Naive thymus-derived CD4-positive, alpha-beta T cell (primary cell): ENCODE measurements around the gene CPT1A. TPM values are rescaled to one million over a fixed set of nuclear protein-coding genes. Genes with fewer than 3 reads are reported as not detected.

Experiments used
- ATAC-seq: fragments of 150-1000 bp; cut with Tn5 transposase; 2 replicates; pipeline ENCODE4 v1.10.0; 2021; ENCODE audit warnings: mild to moderate bottlenecking, moderate library complexity
- CTCF ChIA-PET: fragments of 350-600 bp; sonication (Branson Sonifier 250); formaldehyde crosslinking; loops from one replicate; lab custom pipeline; 2021; ENCODE audit warnings: antibody characterized with exemption; lab: Charles Lee
- POLR2A ChIA-PET: fragments of 350-600 bp; sonication (Branson Sonifier 250); formaldehyde crosslinking; loops from one replicate; lab custom pipeline; 2021; ENCODE audit warnings: antibody characterized with exemption, inconsistent platforms; lab: Charles Lee
- DNase-seq, 9 donors: peaks; one replicate each; pipeline versions ENCODE4 v3.0.0 to v3.0.0-alpha.2; 2020 to 2022; ENCODE audit warnings: mixed read lengths in 1 of 9
- H3K27ac ChIP-seq: one replicate; pipeline ENCODE4 v1.7.0; 2013; ENCODE audit warnings: mild to moderate bottlenecking, low read depth, low read length, moderate library complexity
- H3K27me3 ChIP-seq, 2 donors: one replicate each; pipeline ENCODE4 v1.7.0; 2013; ENCODE audit warnings: low read length in 2 of 2, mild to moderate bottlenecking in 2 of 2, moderate library complexity in 2 of 2; ENCODE audit not compliant: control insufficient read depth in 2 of 2, insufficient read depth in 2 of 2
- H3K36me3 ChIP-seq, 3 experiments: 1 replicate in 2 of 3; 2 replicates in 1 of 3; pipeline ENCODE4 v1.7.0; 2013; ENCODE audit warnings: low read length in 3 of 3, mild to moderate bottlenecking in 3 of 3, moderate library complexity in 1 of 3; ENCODE audit not compliant: insufficient read depth in 3 of 3, control insufficient read depth in 2 of 3
- H3K4me1 ChIP-seq, 2 donors: one replicate each; pipeline ENCODE4 v1.7.0; 2013; ENCODE audit warnings: low read length in 2 of 2, mild to moderate bottlenecking in 2 of 2, moderate library complexity in 1 of 2; ENCODE audit not compliant: control insufficient read depth in 2 of 2, insufficient read depth in 2 of 2
- H3K4me3 ChIP-seq: 2 replicates; pipeline ENCODE4 v1.7.0; 2013; ENCODE audit warnings: mild to moderate bottlenecking, low read length
- H3K9me3 ChIP-seq, 3 experiments: 1 replicate in 2 of 3; 2 replicates in 1 of 3; pipeline ENCODE4 v1.7.0; 2013; ENCODE audit warnings: low read length in 3 of 3; ENCODE audit not compliant: control insufficient read depth in 2 of 3
- H3K27ac Mint-ChIP-seq, 9 donors: one replicate each; pipeline ENCODE4 v1.8.0; 2020 to 2022; ENCODE audit warnings: mixed read lengths in 9 of 9, mild to moderate bottlenecking in 8 of 9, moderate library complexity in 5 of 9, inconsistent platforms in 2 of 9
- H3K27me3 Mint-ChIP-seq, 5 donors: one replicate each; pipeline ENCODE4 v1.8.0; 2021 to 2022; ENCODE audit warnings: mixed read lengths in 5 of 5, mild to moderate bottlenecking in 1 of 5
- H3K36me3 Mint-ChIP-seq, 5 donors: one replicate each; pipeline ENCODE4 v1.8.0; 2020 to 2022; ENCODE audit warnings: mixed read lengths in 5 of 5, mild to moderate bottlenecking in 3 of 5, inconsistent platforms in 1 of 5
- H3K4me1 Mint-ChIP-seq, 7 donors: one replicate each; pipeline ENCODE4 v1.8.0; 2020 to 2022; ENCODE audit warnings: mixed read lengths in 7 of 7, mild to moderate bottlenecking in 3 of 7, inconsistent platforms in 1 of 7
- H3K4me3 Mint-ChIP-seq, 10 donors: one replicate each; pipeline ENCODE4 v1.8.0; 2020 to 2022; ENCODE audit warnings: mild to moderate bottlenecking in 10 of 10, mixed read lengths in 10 of 10, moderate library complexity in 6 of 10, inconsistent platforms in 2 of 10
- H3K9me3 Mint-ChIP-seq, 11 donors: one replicate each; pipeline ENCODE4 v1.8.0; 2020 to 2022; ENCODE audit warnings: mixed read lengths in 11 of 11, mild to moderate bottlenecking in 4 of 11, inconsistent platforms in 1 of 11, moderate library complexity in 1 of 11
- intact Hi-C, 2 donors: fragments of 100-400 bp; cut with micrococcal nuclease; formaldehyde crosslinking; loops; one replicate each; pipeline ENCODE4 v1.15.1; 2023
- polyA plus RNA-seq, 2 donors: library from polyadenylated mRNA; unstranded; fragments of 300-500 nt; fragmentation: Illumina TruSeq; gene quantifications; one replicate each; pipeline ENCODE4 v1.2.3, GENCODE V29; 2021
- total RNA-seq, 6 experiments: library from RNA in 5 of 6; stranded (reverse) in 5 of 6; gene quantifications; 1 replicate in 5 of 6; 2 replicates in 1 of 6; pipeline ENCODE4 v1.2.3 and lab custom pipeline; 2021 to 2026

The CPT1A gene
- total and polyA plus RNA-seq, 7 experiments from 2014 or later, result 2.3 to 52.7 (median 20.0) TPM

DNA sequence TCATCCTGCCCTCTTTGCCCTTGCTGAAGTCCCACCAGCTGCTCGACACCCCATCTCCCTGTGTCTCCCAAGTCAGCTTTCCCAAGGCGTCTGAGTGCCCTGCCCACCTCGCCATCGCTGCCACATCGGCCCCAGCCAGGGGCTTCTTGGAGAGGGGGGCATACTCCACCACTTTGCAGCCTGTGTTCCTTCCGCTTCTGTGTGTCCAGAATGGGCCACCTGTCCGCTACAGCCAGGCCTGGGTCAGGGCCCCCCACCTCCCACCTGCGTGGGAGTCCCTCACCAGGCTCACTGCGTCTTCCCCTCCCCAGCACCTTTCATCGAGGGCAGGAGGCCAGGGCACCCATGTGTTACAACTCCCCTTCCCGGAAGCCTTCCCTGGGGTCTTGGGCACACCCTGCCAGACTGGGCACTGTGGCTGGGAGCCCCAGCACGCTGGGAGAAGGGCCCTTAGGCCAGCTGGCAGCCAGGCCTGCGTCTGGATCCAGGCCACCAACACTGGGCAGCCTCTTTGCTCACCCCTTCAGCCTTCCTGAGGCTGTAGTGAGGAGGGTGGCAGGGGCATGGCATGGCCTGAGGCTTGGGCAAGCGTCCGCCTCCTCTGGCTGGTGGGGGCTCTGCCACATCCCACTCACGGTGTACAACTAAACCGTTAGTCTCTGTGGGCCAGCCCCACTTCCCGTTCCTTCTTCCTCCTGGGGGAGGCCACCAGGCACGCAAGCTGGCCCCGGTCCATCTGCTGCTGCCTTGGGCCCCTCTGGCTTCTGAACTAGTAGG is 13.4 kb downstream of the CPT1A start:
- Mint-ChIP-seq H3K27me3 (no peaks in the 10 kb centered on the region), H3K4me1 (peaks cover 14 to 53% (median 36%) of the 10 kb centered on the region in 7 donors), H3K4me3 (peak overlapping the region in 2 of 10 donors; percentile 22 to 47), H3K27ac (peak overlapping the region in 4 of 9 donors; percentile 16 to 68 (median 44)), H3K9me3 (no peaks in the 10 kb centered on the region), H3K36me3 (peaks cover 0 to 13% (median 4%) of the 10 kb centered on the region in 5 donors)
- Histone ChIP-seq H3K4me1 (peaks cover 3 to 10% of the 10 kb centered on the region in 2 donors), H3K27me3 (no peaks in the 10 kb centered on the region), H3K27ac (no peak overlapping the region), H3K36me3 (peaks cover 0 to 5% (median 4%) of the 10 kb centered on the region in 3 experiments), H3K9me3 (no peaks in the 10 kb centered on the region), H3K4me3 (no peak overlapping the region)
- POLR2A ChIA-PET, result interaction anchor here (0.7 to 7.7 kb wide), 2 partner anchors 15 to 1984 kb away, joined by 3 to 33 read pairs; partner anchors contain the start of gene CPT1A
- ATAC-seq (peak; percentile 68), DNase-seq (no peak)
- intact Hi-C loops, result no loop called here
- CTCF ChIA-PET, result interaction anchor here (5.1 kb wide), 1 partner anchor 16 kb away, joined by 49 read pairs; the partner anchor contains the start of gene CPT1A

- DNase-seq (no peak), ATAC-seq (peak; percentile 33)
- H3K27me3 Mint-ChIP-seq, result no peaks in the 10 kb centered on the region
- Histone ChIP-seq H3K27ac (no peak overlapping the region), H3K4me1 (peaks cover 3 to 10% of the 10 kb centered on the region in 2 donors), H3K27me3 (no peaks in the 10 kb centered on the region), H3K36me3 (peaks cover 0 to 5% (median 4%) of the 10 kb centered on the region in 3 experiments), H3K9me3 (no peaks in the 10 kb centered on the region), H3K4me3 (no peak overlapping the region)
- intact Hi-C loops, result no loop called here
- ChIA-PET CTCF (interaction anchor here (5.1 kb wide), 1 partner anchor 16 kb away, joined by 49 read pairs; the partner anchor contains the start of gene CPT1A), POLR2A (interaction anchor here (0.7 to 7.7 kb wide), 2 partner anchors 16 to 1984 kb away, joined by 3 to 33 read pairs; partner anchors contain the start of gene CPT1A)
- peaks cover 14 to 50% (median 37%) of the 10 kb centered on the region in 7 donors for H3K4me1 Mint-ChIP-seq
- no peak overlapping the region for H3K4me3 Mint-ChIP-seq
- H3K27ac Mint-ChIP-seq, result peak overlapping the region in 3 of 9 donors; percentile 49 to 82 (median 68)
- peaks cover 0 to 15% (median 4%) of the 10 kb centered on the region in 5 donors for H3K36me3 Mint-ChIP-seq
- no peaks in the 10 kb centered on the region for H3K9me3 Mint-ChIP-seq
Observed at GRCh38 chr11:68827733-68828132, 14.0 kb downstream of the CPT1A start.

DNA sequence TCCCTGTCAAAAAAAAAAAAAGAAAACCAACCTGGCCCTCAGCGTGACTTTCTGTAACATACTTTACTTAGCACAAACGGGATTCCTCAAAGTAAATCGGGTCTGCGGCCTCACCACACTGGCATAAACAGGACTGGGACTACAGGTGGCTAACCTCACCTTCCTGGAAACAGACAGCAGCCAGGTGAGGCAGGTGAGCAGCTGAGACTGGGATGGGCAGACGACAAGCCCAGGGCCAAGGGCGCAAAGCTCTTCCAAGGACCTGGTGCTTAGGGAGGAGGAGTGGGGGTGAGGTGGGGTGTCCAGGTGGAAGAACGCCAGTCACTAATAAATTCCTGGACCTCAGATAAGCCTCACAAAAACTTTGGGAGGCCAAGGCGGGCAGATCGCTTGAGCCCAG is 15.0 kb downstream of the CPT1A start:
- Histone ChIP-seq H3K36me3 (peaks cover 0 to 5% (median 4%) of the 10 kb centered on the region in 3 experiments), H3K27ac (no peak overlapping the region), H3K4me1 (peaks cover 3 to 10% of the 10 kb centered on the region in 2 donors), H3K4me3 (no peak overlapping the region), H3K27me3 (no peaks in the 10 kb centered on the region), H3K9me3 (no peaks in the 10 kb centered on the region)
- no peak for ATAC-seq
- Mint-ChIP-seq H3K27ac (peak overlapping the region in 1 of 9 donors; percentile 85), H3K4me3 (peak overlapping the region in 1 of 10 donors; percentile 4), H3K9me3 (no peaks in the 10 kb centered on the region), H3K4me1 (peaks cover 14 to 53% (median 40%) of the 10 kb centered on the region in 7 donors), H3K27me3 (no peaks in the 10 kb centered on the region), H3K36me3 (peaks cover 0 to 18% (median 4%) of the 10 kb centered on the region in 5 donors)
- intact Hi-C loops, result no loop called here
- ChIA-PET POLR2A (interaction anchor here (7.7 kb wide), 1 partner anchor 17 kb away, joined by 33 read pairs; the partner anchor contains the start of gene CPT1A), CTCF (interaction anchor here (0.7 to 5.1 kb wide), 2 partner anchors 17 to 25 kb away, joined by 3 to 49 read pairs; partner anchors contain the start of gene CPT1A)
- no peak for DNase-seq

DNA sequence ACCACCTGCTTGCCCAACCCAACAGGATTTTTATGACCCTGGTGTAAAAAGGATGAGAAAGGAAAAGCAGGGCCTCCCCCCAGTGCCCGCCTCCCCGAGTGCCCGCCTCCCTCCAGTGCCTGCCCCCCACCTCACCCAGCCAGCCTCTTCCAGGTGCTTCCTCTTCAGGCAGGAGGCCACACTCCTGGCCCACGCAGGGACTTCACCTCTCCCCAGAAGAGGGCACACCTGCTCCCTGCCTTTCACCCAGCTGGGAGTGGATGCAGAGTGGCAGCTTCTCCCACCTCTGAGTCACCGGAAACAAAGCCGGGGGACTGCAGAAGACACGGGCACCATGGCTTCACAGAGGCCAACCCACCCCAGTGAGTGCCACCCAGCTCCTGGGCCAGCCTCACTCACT is 16.1 kb downstream of the CPT1A start:
- ATAC-seq, result peak; percentile 82
- peak in 7 of 9 donors; percentile 43 to 54 (median 44) for DNase-seq
- peaks cover 0 to 4% (median 0%) of the 10 kb centered on the region in 3 experiments for H3K36me3 ChIP-seq
- no peaks in the 10 kb centered on the region for H3K27me3 ChIP-seq
- Mint-ChIP-seq H3K36me3 (peaks cover 0 to 16% (median 2%) of the 10 kb centered on the region in 5 donors), H3K4me1 (peaks cover 14 to 46% (median 32%) of the 10 kb centered on the region in 7 donors), H3K27me3 (no peaks in the 10 kb centered on the region), H3K9me3 (no peaks in the 10 kb centered on the region), H3K4me3 (peak overlapping the region in 5 of 10 donors; percentile 11 to 58 (median 14)), H3K27ac (peak overlapping the region in 3 of 9 donors; percentile 25 to 74 (median 50))
- CTCF ChIA-PET, result interaction anchor here (0.6 to 5.1 kb wide), 6 partner anchors 9 to 262 kb away, joined by 3 to 49 read pairs (median 4); partner anchors contain the start of genes CPT1A, IGHMBP2 and MRPL21
- POLR2A ChIA-PET, result interaction anchor here (1.0 to 2.4 kb wide), 3 partner anchors 14 to 26 kb away, joined by 5 to 12 read pairs (median 9); partner anchors contain the start of gene CPT1A
- no peak overlapping the region for H3K27ac ChIP-seq
- peaks cover 3 to 10% of the 10 kb centered on the region in 2 donors for H3K4me1 ChIP-seq
- H3K4me3 ChIP-seq, result no peak overlapping the region
- H3K9me3 ChIP-seq, result no peaks in the 10 kb centered on the region
- intact Hi-C loops, result loop anchor here in 1 of 2 donors (1.0 kb wide), 2 partner anchors 14 to 18 kb away; no protein-coding TSS in a partner anchor

- no peaks in the 10 kb centered on the region for H3K36me3 ChIP-seq
- intact Hi-C loops, result no loop called here
- DNase-seq (no peak), ATAC-seq (no peak)
- POLR2A ChIA-PET, result no interaction called here
- no peak overlapping the region for H3K27ac ChIP-seq
- H3K4me1 Mint-ChIP-seq, result peaks cover 7 to 42% (median 30%) of the 10 kb centered on the region in 7 donors
- peaks cover 0 to 5% (median 0%) of the 10 kb centered on the region in 5 donors for H3K36me3 Mint-ChIP-seq
- H3K9me3 Mint-ChIP-seq, result no peaks in the 10 kb centered on the region
- H3K4me3 ChIP-seq, result no peak overlapping the region
- H3K27ac Mint-ChIP-seq, result peak overlapping the region in 1 of 9 donors; percentile 42
- no peak overlapping the region for H3K4me3 Mint-ChIP-seq
- H3K27me3 Mint-ChIP-seq, result no peaks in the 10 kb centered on the region
- H3K27me3 ChIP-seq, result no peaks in the 10 kb centered on the region
- CTCF ChIA-PET, result no interaction called here
- H3K9me3 ChIP-seq, result no peaks in the 10 kb centered on the region
- peaks cover 12 to 18% of the 10 kb centered on the region in 2 donors for H3K4me1 ChIP-seq
Observed at GRCh38 chr11:68822546-68822945, 19.2 kb downstream of the CPT1A start.

- ChIA-PET POLR2A (no interaction called here), CTCF (no interaction called here)
- Mint-ChIP-seq H3K27me3 (no peaks in the 10 kb centered on the region), H3K4me3 (no peak overlapping the region), H3K36me3 (peaks cover 0 to 5% (median 0%) of the 10 kb centered on the region in 5 donors), H3K27ac (no peak overlapping the region), H3K4me1 (peaks cover 14 to 45% (median 34%) of the 10 kb centered on the region in 7 donors), H3K9me3 (no peaks in the 10 kb centered on the region)
- no peak overlapping the region for H3K27ac ChIP-seq
- H3K36me3 ChIP-seq, result no peaks in the 10 kb centered on the region
- H3K9me3 ChIP-seq, result no peaks in the 10 kb centered on the region
- H3K4me3 ChIP-seq, result no peak overlapping the region
- no peaks in the 10 kb centered on the region for H3K27me3 ChIP-seq
- intact Hi-C loops, result no loop called here
- ATAC-seq (no peak), DNase-seq (no peak)
- peaks cover 21 to 26% of the 10 kb centered on the region in 2 donors for H3K4me1 ChIP-seq
Observed at GRCh38 chr11:68821670-68822069, 20.0 kb downstream of the CPT1A start.
